HUDEP-2 (cell line): ENCODE results near the gene KAZN.

Experiments used
- DNase-seq, 76 experiments: peaks; one replicate each; lab custom pipeline; 2025; ENCODE audit not compliant: unreplicated experiment in 76 of 76; lab: John Stamatoyannopoulos, UW

Gene KAZN

GRCh38 chr1:14738235-14738634, 139.8 kb downstream of the KAZN start:
- DNase-seq: no peak

DNA sequence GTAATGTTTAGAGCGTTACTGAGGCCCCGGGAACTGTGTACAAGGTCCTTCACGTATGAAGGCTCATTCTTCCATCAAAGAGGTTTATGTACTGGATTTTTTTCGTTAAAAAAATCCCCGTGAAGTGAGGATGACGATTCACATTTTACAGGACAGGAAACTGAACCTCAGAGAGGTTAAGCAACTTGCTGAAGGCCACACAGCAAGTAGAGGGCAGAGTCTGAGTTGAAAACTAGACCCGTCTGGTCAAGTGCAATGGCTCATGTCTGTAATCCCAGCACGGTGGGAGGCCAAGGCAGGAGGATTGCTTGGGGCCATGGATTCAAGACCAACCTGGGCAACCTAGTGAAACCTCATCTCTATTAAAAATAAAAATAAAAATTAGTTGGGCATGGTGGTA, 140.2 kb downstream of the KAZN start:
- no peak for DNase-seq

- DNase-seq: no peak
Observed at GRCh38 chr1:14739082-14739832, 140.8 kb downstream of the KAZN start.

- DNase-seq: no peak
Observed at GRCh38 chr1:14740016-14740415, 141.5 kb downstream of the KAZN start.

GRCh38 chr1:14741082-14741481, 142.6 kb downstream of the KAZN start:
- DNase-seq: no peak

GRCh38 chr1:14741532-14741931, 143.0 kb downstream of the KAZN start:
- no peak for DNase-seq

- no peak for DNase-seq
Observed at GRCh38 chr1:14742181-14742980, 143.9 kb downstream of the KAZN start.

DNA sequence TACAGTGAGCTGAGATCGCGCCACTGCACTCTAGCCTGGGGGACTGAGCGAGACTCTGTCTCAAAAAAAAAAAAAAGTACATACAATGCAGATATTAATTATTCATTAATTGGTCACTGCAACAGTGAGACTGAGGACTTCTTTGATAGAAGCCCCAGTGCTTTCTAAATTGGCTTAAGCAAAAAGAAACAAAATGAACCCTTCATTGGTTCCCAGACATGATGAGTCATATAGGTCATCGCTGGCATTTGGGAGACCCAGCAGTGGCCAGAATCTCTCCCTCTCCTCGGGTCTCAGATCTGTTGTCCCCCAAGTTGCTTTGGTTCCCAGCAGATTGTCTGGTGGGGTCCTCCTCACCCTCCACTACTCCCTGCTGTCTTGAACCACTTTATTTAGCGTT, 144.9 kb downstream of the KAZN start:
- DNase-seq: no peak

DNA sequence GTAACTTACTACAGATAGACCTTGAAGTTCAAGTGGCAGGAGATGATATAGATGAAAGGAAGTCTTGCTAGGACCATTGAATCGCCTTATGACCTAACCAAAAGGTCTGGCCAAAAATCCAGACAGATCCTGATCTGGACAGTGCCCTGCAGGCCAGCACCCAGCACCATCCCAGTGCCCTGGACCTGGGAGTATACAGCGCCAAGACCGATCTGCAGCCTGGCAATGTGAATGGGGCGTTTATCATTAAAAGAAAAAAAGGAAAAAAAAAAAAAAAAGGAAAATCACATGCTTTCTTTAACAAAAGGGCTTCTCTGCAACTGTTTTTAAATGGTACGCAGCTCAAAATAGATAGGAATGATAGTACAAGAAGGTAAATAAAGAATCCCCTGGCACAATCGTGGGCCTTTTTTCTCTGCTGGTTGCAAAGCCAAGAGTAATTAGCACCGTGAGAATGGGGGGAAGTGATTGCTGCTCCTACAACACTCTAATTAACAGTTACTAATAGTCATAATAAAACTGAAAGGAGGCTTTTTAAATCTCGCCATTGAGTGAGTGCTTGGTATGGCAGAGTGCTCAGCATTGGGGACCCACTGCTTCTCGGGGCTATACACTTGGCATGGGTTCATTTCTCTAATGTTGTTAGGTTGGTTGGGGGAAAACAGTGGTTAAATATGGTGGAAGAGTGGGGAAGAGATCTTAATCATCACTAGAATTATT, 146.7 kb downstream of the KAZN start:
- no peak for DNase-seq

DNA sequence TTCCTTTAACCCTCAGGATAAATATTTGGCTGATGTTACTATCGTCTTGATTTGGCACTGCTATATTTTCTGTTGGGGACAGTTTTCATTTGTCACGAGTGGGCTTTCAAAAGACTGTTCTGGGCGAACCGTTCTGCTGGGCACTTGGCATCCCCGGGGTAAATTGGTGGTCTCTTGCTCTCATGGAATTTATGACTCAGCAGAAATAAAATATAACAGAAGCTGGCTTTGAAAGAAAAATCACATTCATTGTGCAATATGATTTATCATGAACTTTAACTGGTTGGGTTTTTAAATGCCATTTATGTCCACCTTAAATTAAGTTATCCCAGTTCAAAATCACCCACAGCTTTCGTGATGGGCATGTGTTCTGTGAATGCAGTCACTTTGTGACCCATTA, 147.3 kb downstream of the KAZN start:
- no peak for DNase-seq

GRCh38 chr1:14746393-14746792, 147.9 kb downstream of the KAZN start:
- DNase-seq: no peak

DNA sequence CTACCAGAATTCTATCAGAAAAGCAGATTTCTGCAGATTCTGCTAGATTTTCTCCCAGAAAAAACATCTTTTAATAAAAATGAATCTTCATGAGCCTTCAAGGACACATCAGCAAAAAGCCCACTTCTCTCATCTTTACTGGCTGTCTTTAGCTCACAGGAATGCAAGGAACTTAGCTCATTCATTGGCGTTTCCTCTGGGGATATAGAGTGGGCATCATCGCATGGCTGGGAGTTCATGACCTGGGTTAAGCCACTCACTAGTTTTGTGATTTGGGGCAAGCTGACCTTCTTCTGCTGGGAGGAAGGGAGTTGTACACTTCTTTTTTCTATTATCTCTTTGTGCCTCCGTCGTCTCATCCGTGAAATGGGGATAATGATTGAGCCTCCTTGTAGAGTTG, 149.7 kb downstream of the KAZN start:
- DNase-seq: no peak

DNA sequence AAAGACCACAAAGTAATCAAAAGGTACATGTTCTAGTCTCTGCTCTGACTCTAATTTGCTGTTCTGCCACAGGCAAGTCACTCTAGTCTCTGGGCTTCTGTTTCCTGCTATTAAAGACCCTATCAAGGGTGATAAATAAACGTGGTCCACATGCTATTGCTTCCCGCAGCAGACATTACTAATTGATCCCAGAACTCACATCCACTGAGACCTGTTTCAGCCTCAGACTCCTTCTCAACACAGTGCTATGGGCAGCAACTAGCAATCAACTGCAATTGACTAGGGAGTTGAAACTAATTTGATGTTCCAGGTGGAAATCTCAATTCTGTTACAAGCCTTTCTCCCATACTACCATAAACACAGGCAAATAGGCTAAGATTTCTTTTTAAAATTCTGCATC, 150.5 kb downstream of the KAZN start:
- no peak for DNase-seq

GRCh38 chr1:14750490-14750889, 152.0 kb downstream of the KAZN start:
- DNase-seq: no peak

GRCh38 chr1:14755518-14756252, 157.2 kb downstream of the KAZN start:
- DNase-seq: no peak

DNA sequence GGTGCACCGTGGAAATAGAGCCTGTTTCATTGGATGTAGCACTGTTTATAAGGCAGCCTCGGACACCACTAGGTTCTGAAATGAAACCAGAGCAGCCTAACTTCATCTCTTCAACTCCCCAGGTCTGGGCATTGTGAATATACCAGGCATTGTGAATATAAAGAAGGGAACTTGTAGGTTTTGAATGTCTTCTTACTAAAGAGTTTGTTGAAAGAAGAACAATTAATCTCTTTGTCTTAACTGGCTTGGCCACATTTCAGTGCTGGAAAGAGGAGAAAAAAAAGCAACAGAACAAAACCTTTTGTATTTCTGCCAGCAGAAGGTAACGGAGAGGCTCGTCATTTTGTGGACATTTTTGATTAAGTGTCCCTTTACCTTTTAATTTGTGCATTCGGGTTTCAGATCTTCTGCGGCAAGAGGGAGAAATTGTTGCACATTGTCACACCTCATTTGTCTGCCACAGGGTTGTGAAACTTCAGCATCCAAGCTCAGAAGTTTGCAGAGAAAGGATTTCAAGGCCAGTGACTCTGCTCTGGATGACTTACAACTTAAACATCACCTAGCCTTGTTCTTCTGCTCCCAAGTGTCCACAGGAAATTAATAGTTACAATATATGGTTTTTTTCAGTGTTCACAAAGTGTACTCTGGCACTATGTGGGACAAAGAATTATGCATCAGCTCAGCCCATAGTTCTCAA, 158.3 kb downstream of the KAZN start:
- DNase-seq: no peak

GRCh38 chr1:14757286-14757625, 158.8 kb downstream of the KAZN start:
- no peak for DNase-seq

- no peak for DNase-seq
Observed at GRCh38 chr1:14759042-14759818, 160.7 kb downstream of the KAZN start.

GRCh38 chr1:14759843-14760242, 161.4 kb downstream of the KAZN start:
- DNase-seq: no peak

DNA sequence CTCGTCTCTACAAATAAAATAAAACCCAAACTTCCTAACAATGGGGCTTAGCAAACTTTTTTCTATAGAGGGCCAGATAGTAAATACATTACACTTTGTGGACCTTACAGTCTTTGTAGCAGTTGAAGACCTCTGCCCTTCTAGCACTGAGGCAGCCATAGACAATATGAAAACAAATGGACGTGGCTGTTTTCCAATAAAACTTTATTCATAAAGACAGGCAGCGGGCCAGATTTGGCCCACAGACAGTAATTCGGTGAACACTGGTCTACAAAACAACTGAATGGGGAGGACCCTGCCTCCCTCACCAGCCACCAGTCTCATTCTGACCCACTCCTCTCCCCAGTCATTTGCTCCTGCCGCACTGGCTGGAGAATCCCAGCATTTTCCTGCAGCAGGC, 162.3 kb downstream of the KAZN start:
- DNase-seq: no peak
